Measurements from ENCODE around the gene GDF2.

Gene GDF2

DNA sequence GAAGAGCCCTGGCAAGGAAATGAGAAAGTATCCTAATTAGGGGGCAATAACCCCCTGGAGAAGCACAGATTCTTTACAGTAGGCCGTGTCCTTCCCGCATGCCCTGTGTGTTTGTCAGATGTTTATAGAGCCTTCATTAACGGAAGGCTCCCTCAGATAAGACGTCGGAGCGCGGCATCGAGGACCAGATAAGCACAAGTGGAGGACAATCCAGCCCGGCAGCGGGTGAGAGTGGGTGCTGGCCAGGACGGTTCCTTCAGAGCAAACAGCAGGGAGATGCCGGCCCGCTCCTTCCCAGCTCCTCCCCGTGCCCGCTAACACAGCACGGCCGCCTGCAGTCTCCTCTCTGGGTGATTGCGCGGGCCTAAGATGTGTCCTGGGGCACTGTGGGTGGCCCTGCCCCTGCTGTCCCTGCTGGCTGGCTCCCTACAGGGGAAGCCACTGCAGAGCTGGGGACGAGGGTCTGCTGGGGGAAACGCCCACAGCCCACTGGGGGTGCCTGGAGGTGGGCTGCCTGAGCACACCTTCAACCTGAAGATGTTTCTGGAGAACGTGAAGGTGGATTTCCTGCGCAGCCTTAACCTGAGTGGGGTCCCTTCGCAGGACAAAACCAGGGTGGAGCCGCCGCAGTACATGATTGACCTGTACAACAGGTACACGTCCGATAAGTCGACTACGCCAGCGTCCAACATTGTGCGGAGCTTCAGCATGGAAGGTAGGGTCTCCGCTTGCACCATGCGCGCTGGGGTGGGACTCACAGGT, at the start of gene GDF2:
Gene GDF2 (plus strand): TSS at position 155 of the 762 bp plus-strand sequence. CDS start 215 bp downstream, at position 370.
- no peak for DNase-seq (ENCODE audit: low spot score)

DNA sequence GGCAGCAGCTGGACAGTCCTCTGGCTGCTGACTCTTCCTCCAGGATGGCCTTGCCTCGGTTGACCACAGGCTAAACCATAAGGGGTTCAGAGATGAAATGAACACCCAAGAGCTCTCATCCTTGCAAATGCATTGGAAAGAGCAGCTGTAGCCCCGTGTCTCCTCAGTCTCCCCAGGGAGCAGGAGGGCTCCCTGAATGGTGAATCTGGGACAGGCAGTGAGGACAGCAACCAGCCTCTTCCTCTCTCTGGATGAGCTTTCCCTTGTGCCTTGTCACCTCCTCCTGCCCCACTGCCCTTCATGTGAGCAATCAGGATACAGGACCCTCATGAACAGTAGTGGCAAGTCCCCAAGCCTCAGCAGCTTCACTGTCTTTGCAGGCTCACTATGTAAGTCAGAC, 46.2 kb upstream of the GDF2 start:
- no peak for DNase-seq (ENCODE audit: low spot score)

GRCh38 chr10:47276576-47277351, 45.5 kb upstream of the GDF2 start:
- DNase-seq (ENCODE audit: low spot score), result no peak

GRCh38 chr10:47277352-47278151, 44.7 kb upstream of the GDF2 start:
- peak; percentile 26 for DNase-seq (ENCODE audit: low spot score)

GRCh38 chr10:47278152-47278473, 44.1 kb upstream of the GDF2 start:
- DNase-seq (ENCODE audit: low spot score), result no peak

DNA sequence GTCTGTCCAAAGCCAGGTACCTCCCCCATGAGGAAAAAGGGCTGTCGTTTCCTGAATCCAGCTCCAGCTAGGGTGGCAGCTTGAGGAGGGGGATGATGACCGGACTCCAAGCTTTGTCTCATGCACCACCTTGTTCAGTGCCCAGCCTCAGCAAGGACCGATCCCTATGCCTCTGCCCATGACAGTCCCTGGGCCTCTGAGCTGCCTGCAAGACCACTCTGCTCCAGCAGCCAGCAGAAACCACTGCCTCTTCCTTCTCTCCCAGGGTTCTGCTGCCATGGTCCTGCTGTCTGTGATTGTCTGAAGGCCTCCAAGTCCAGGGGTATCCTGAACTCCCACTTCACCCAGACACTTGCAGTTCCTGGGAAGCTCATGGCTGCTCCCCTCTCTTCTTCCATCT, 43.5 kb upstream of the GDF2 start:
- DNase-seq (ENCODE audit: low spot score), result no peak

DNA sequence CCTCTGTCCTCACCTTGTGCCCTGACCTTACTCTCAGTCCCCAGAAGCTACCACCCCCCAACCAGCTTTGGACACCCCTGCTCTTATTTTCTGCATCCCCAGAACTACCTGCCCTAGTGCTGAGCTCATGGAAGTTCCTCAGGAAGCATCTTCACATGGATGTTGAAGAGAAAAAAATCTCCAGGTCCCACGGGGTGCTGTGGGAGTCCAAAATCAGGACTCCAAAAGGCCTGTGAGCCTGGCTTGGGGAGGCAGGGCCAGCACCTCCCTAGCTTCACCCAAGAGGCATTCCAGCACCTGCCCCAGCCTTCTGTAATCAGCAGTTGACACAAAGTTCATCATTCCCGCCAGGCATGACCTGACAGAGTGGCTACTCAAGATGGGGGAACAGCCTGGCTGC, 43.0 kb upstream of the GDF2 start:
- no peak for DNase-seq (ENCODE audit: low spot score)

GRCh38 chr10:47282005-47282656, 40.1 kb upstream of the GDF2 start:
- DNase-seq (ENCODE audit: low spot score), result no peak

DNA sequence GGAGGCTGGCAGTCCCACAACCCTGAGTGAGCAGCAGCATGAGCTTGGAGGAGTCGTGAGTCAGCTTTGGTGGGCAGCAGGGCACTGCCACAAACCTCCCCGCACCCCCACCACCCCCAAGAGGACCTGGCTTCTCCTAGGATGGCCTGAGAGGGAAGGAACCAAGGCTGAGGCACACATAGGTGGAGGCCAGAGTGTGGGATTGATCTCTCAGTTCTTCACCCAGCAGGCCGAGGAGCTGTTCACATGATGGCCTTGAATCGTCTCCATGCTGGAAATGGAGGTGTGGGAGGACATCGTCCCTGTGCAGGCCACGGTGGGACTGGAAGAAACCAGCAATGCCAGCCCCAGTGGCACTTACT, 39.6 kb upstream of the GDF2 start:
- DNase-seq (ENCODE audit: low spot score), result no peak

GRCh38 chr10:47283101-47283630, 39.1 kb upstream of the GDF2 start:
- no peak for DNase-seq (ENCODE audit: low spot score)

DNA sequence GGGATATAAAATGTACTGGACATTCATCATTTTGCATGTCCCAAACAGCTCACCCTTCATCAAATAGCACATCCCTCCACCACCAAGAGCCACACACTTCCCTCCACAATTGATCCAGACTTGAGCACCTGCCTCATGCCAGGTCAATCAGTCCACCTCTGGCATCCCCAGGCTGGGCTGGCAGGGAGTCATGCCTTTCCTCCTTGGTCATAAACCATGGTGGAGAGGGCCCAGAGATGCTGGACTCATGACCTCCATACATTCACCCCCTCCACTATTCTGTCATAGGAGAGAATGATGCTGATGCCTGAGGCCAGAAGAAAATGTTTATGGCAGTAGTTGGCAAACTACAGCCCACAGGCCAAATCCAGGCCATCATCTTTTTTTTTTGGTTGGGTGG, 38.4 kb upstream of the GDF2 start:
- DNase-seq (ENCODE audit: low spot score), result no peak

GRCh38 chr10:47285381-47286115, 36.7 kb upstream of the GDF2 start:
- DNase-seq (ENCODE audit: low spot score), result no peak

GRCh38 chr10:47286116-47286505, 36.1 kb upstream of the GDF2 start:
- no peak for DNase-seq (ENCODE audit: low spot score)

DNA sequence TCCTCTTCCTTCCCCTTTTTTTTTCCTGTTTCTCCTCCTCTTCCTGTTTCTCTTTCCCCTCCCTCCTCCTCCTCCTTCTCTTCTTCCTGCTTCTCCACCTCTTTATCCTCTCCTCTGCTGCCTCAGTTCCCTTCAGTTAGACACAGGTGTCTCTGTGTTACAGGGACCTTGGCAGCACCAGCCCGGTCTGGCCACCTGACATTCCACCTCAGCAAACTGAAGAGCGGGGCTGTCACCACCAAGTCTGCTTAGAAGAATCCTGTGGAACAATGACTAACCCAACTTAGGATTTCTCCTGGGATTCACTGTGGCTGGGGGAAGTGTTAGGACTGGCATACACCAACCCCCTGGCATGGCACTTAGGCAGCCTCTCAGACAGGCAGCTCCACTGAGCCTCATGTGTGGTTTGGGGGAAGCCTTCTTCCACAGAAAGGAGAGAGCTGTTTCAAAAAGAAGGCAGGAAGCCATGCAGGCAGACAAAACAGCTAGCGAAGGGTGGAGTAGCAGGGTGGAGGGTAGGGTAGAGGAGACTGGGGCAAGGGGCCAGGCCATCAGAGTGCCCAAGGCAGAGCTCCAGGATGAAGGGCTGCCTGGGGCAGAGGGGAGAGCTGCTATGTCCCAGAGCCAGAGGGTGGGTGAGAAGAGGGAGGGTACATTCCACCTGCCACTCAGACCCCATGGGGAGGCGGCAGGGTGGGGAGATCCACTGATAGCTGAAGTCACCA, 35.5 kb upstream of the GDF2 start:
- no peak for DNase-seq (ENCODE audit: low spot score)

- no peak for DNase-seq (ENCODE audit: low spot score)
Observed at GRCh38 chr10:47287365-47287802, 34.9 kb upstream of the GDF2 start.

DNA sequence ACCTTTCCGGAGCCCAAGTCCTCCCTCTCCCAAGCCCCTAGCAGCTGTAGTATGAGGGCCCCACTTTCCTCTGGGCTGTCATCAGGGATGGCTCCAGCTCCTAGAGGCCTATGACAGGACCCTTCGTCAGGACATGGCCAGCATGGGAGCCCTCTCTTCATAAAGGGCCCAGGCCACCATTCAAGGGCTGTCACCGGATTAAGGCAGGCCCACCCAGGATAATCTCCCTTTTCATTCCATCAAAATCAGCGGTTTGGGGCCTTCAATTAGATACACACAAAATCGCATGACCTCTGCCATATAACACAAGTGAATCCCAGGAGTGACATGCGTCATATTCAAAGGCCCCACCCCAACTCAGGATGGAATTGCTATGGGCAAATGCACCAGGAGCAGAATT, 34.4 kb upstream of the GDF2 start:
- no peak for DNase-seq (ENCODE audit: low spot score)

GRCh38 chr10:47288236-47288635, 34.0 kb upstream of the GDF2 start:
- DNase-seq (ENCODE audit: low spot score), result no peak

DNA sequence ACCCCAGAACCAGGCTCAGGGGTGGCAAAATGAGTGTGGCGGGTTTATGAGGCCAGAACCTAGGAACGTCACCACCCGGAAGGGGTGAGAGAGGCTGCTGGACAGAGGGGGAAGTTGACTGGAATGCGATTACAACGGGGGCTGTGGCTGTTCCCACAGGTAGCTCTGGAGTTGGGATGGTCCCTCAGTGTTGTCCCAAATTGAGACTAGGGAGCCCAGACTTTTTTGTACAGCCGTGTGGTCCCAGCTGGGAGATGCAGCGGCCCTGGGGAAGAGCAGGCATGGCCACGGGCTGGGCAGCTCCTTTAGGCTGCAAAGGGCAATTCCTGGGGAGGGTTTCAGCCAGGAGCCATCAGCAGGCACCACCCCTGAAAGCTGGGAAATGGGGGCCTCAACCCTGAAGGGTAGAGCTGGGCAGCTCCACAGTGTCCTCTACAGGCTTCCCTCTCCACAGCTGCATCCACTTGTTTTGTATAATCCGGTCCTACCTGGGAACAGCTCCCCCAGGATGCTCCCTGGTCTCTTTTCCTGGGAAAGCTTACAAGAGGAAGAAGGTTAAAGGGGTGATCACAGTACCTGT, 33.2 kb upstream of the GDF2 start:
- no peak for DNase-seq (ENCODE audit: low spot score)

- DNase-seq (ENCODE audit: low spot score), result no peak
Observed at GRCh38 chr10:47289921-47290320, 32.3 kb upstream of the GDF2 start.

DNA sequence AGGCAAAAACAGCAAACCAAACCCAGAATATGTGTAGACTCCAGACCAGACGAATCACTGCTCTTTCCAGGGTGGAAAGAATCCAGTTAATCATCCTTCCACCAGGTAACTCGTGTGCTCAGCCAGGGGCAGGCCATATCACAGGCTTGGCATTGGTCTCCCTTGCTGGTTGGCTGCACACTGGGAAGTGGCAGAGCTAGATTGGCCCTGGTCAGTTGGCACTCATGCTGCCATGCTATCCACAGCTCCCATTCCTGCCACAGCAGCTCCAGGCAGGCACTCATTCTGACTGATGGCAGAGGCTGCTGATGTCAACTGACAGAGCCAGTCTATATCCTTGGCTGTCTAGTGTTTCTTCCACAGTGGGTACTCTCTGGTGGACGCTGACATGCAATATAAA, 31.9 kb upstream of the GDF2 start:
- no peak for DNase-seq (ENCODE audit: low spot score)

Data from kidney capillary endothelial cell (primary cell).